Panc1 (cell line): ENCODE measurements around the gene OR51V1. TPM values are rescaled to one million over a fixed set of nuclear protein-coding genes. Genes with fewer than 3 reads are reported as not detected.
"Not testable (repeated sequence)": the region's sequence is repeated elsewhere in the genome, so short reads cannot be mapped to it uniquely, and the experiment has no call there.

Experiments used
- ATAC-seq: fragments of 200-7000 bp; cut with Tn5 transposase; 2 replicates; pipeline ENCODE4 v1.9.1; 2020; ENCODE audit warnings: mild to moderate bottlenecking, moderate library complexity
- Bru-seq: library from RNA; stranded (reverse); fragments of 400-500 nt; gene quantifications from one replicate; lab custom pipeline; 2021; lab: Mats Ljungman, UMichigan
- BruChase-seq, 2 experiments: library from RNA; stranded (reverse); fragments of 400-500 nt; gene quantifications; one replicate each; lab custom pipeline; 2021; lab: Mats Ljungman, UMichigan
- BruUV-seq: library from RNA; stranded (reverse); fragments of 400-500 nt; replicated peaks from 2 replicates; lab custom pipeline; 2021; lab: Mats Ljungman, UMichigan
- CTCF ChIA-PET: fragments of 300-600 bp; sonication (Branson Sonifier 250); formaldehyde crosslinking; loops from one replicate; lab custom pipeline; 2022; ENCODE audit warnings: antibody characterized with exemption; lab: Charles Lee
- POLR2A ChIA-PET: fragments of 300-600 bp; sonication (Branson Sonifier 250); formaldehyde crosslinking; loops from one replicate; lab custom pipeline; 2022; ENCODE audit warnings: antibody characterized with exemption; lab: Charles Lee
- DNase-seq: peaks from one replicate; pipeline ENCODE4 v3.0.0-alpha.2; 2010; ENCODE audit warnings: low read depth, low spot score
- H3K27ac ChIP-seq: 2 replicates; pipeline ENCODE4 v1.5.1; 2011; ENCODE audit warnings: mild to moderate bottlenecking, low read length, inconsistent platforms
- H3K27me3 ChIP-seq: fragments of 200-500 bp; sonication (Bioruptor generic); 2 replicates; pipeline ENCODE4 v1.6.0; 2014; ENCODE audit warnings: low read length, inconsistent platforms; ENCODE audit not compliant: control insufficient read depth, insufficient read depth
- H3K36me3 ChIP-seq: fragments of 200-500 bp; sonication (Bioruptor generic); 2 replicates; pipeline ENCODE4 v1.5.1; 2014; ENCODE audit warnings: inconsistent platforms, mild to moderate bottlenecking, low read length, moderate library complexity; ENCODE audit not compliant: control insufficient read depth, insufficient read depth
- H3K4me1 ChIP-seq: 2 replicates; pipeline ENCODE4 v1.5.1; 2011; ENCODE audit warnings: inconsistent platforms, mild to moderate bottlenecking, low read length, moderate library complexity; ENCODE audit not compliant: control insufficient read depth, insufficient read depth
- H3K4me3 ChIP-seq, 2 experiments: 2 replicates each; pipeline ENCODE4 v1.5.1; 2011 to 2012; ENCODE audit warnings: low read depth in 2 of 2, low read length in 2 of 2, mild to moderate bottlenecking in 2 of 2, inconsistent platforms in 1 of 2, moderate library complexity in 1 of 2
- H3K9me3 ChIP-seq: fragments of 200-500 bp; sonication (Bioruptor generic); 2 replicates; pipeline ENCODE4 v1.5.1; 2014; ENCODE audit warnings: low read depth, mild to moderate bottlenecking, inconsistent platforms, low read length, moderate library complexity; ENCODE audit not compliant: control insufficient read depth, insufficient read depth
- CTCF ChIP-seq: fragments of 450-650 bp; IDR thresholded peaks from 2 replicates; pipeline ENCODE4 v1.5.1; 2017; ENCODE audit warnings: mild to moderate bottlenecking
- POLR2AphosphoS5 ChIP-seq: IDR thresholded peaks from 2 replicates; pipeline ENCODE4 v1.6.1; 2012; ENCODE audit warnings: mild to moderate bottlenecking, low read depth, low read length, moderate library complexity
- REST ChIP-seq, 2 experiments: IDR thresholded peaks; 2 replicates each; pipeline ENCODE4 v1.6.1; 2011 to 2012; ENCODE audit warnings: low read depth in 2 of 2, control low read depth in 1 of 2, low read length in 1 of 2, mild to moderate bottlenecking in 1 of 2, moderate library complexity in 1 of 2; ENCODE audit not compliant: insufficient read depth in 1 of 2
- SIN3A ChIP-seq: IDR thresholded peaks from 2 replicates; pipeline ENCODE4 v1.6.1; 2012; ENCODE audit warnings: low read depth, mild to moderate bottlenecking, low read length, moderate library complexity, borderline replicate concordance; ENCODE audit not compliant: insufficient read depth
- TCF7L2 ChIP-seq: IDR thresholded peaks from 2 replicates; pipeline ENCODE4 v1.6.1; 2011; ENCODE audit warnings: mild to moderate bottlenecking, low read depth, low read length, inconsistent platforms
- in situ Hi-C: cut with HindIII; loops from 2 replicates; pipeline ENCODE4 v1.10.0; 2016; ENCODE audit warnings: low sequenced_read_pairs, low pct_unique_long_range_greater_than_20kb
- intact Hi-C: fragments of 100-400 bp; cut with micrococcal nuclease; formaldehyde crosslinking; loops from one replicate; pipeline ENCODE4 v1.10.0; 2022; ENCODE audit not compliant: unreplicated experiment
- long read RNA-seq: library from polyadenylated mRNA; unstranded; transcript quantifications from one replicate; pipeline ENCODE4 v2.0.0, GENCODE V29; 2021; ENCODE audit not compliant: unreplicated experiment
- polyA plus RNA-seq: library from polyadenylated mRNA; unstranded; fragments of >200 nt; gene quantifications from one replicate; pipeline ENCODE4 v1.2.1, GENCODE V29; 2012; ENCODE audit warnings: missing spikeins; ENCODE audit not compliant: insufficient read length
- total RNA-seq: library from RNA; stranded (reverse); gene quantifications from one replicate; pipeline ENCODE4 v1.2.1, GENCODE V29; 2021; ENCODE audit not compliant: unreplicated experiment

Gene OR51V1
- total RNA-seq (not detected), Bru-seq, nascent RNA (not detected), BruChase-seq, experiment 1, labeled RNA remaining after a 2-hour chase (not detected), BruChase-seq, experiment 2, labeled RNA remaining after a 6-hour chase (not detected)
- not detected for polyA plus RNA-seq
- long read RNA-seq, result 0 reads

- in situ Hi-C loops (no loop called here), intact Hi-C loops (loop anchor here (2.0 to 10.0 kb wide), 4 partner anchors 76 to 1016 kb away; partner anchors contain the start of gene OR52E5)
- TF ChIP-seq REST (IDR thresholded peaks at IDR 0.05; ENCODE audit: insufficient read depth in 1 of 2, low read depth in 2 of 2, low read length in 1 of 2), result no peak
- no peak for TF ChIP-seq CTCF
- TF ChIP-seq TCF7L2, result no peak
- no peak for TF ChIP-seq SIN3A
- no peak for TF ChIP-seq POLR2AphosphoS5
- Histone ChIP-seq H3K27ac (no peak within 1 kb of the TSS), H3K36me3 (no peaks in the 10 kb centered on the region), H3K9me3 (no peaks in the 10 kb centered on the region), H3K4me1 (no peaks in the 10 kb centered on the region), H3K4me3 (no peak within 1 kb of the TSS), H3K27me3 (peaks cover 10% of the 10 kb centered on the region)
- DNase-seq (no peak), ATAC-seq (no peak)
- ChIA-PET CTCF (no interaction called here), POLR2A (no interaction called here)
- no TSS peak for BruUV-seq
Measured at GRCh38 chr11:5200582-5200981, at the start of gene OR51V1. OR51V1 (minus strand) TSS chr11:5200682; CDS start chr11:5200682, 0 bp downstream.

GRCh38 chr11:5249807-5250396 is 49.4 kb upstream of the OR51V1 start, which contains the start of gene HBG1:
HBG1 (minus strand) TSS chr11:5249857; CDS start chr11:5249804, 53 bp downstream.
- H3K27me3 ChIP-seq, H3K27ac ChIP-seq, H3K9me3 ChIP-seq, H3K36me3 ChIP-seq, H3K4me3 ChIP-seq, in situ Hi-C loops, BruUV-seq, ATAC-seq, DNase-seq, H3K4me1 ChIP-seq, POLR2A ChIA-PET, intact Hi-C loops, CTCF ChIA-PET: not testable (repeated sequence)

- in situ Hi-C loops, H3K27me3 ChIP-seq: not testable (repeated sequence)
Measured at GRCh38 chr11:5248498-5248897, 48.0 kb upstream of the OR51V1 start.

More at GRCh38 chr11:5248498-5248897, 48.0 kb upstream of the OR51V1 start:
- DNase-seq, CTCF ChIA-PET, BruUV-seq, H3K9me3 ChIP-seq, intact Hi-C loops, H3K36me3 ChIP-seq, H3K27ac ChIP-seq, H3K4me3 ChIP-seq, H3K4me1 ChIP-seq, ATAC-seq, POLR2A ChIA-PET: not testable (repeated sequence)
